ENCODE measurements around the gene TMIGD1.
"Not testable (repeated sequence)": the region's sequence is repeated elsewhere in the genome, so short reads cannot be mapped to it uniquely, and the experiment has no call there.

TMIGD1 gene

GRCh38 chr17:30344283-30345088 is 10.6 kb upstream of the TMIGD1 start:
- TF ChIP-seq CSRNP3 (CRISPR knock-in tag; IDR thresholded peaks at IDR 0.05) (no peak), GLIS3 (CRISPR knock-in tag; IDR thresholded peaks at IDR 0.05) (no peak), OSR1 (CRISPR knock-in tag; IDR thresholded peaks at IDR 0.05) (no peak)
- ATAC-seq = no peak

GRCh38 chr17:30343796-30344195 is 9.9 kb upstream of the TMIGD1 start:
- TF ChIP-seq TSHZ2 (CRISPR knock-in tag; IDR thresholded peaks at IDR 0.05) = no peak
- TF ChIP-seq ESRRG (CRISPR knock-in tag; IDR thresholded peaks at IDR 0.05) = no peak
- TF ChIP-seq TOX (CRISPR knock-in tag; IDR thresholded peaks at IDR 0.05; ENCODE audit: borderline replicate concordance) = no peak
- no peak for TF ChIP-seq CSRNP3 (CRISPR knock-in tag; IDR thresholded peaks at IDR 0.05)
- no peak for TF ChIP-seq PPARA (CRISPR knock-in tag; IDR thresholded peaks at IDR 0.05; ENCODE audit: borderline replicate concordance)
- no peak for TF ChIP-seq ZNF70 (CRISPR knock-in tag; IDR thresholded peaks at IDR 0.05)
- TF ChIP-seq ZNF565 (CRISPR knock-in tag; conservative IDR thresholded peaks at IDR 0.05; ENCODE audit: low read depth) = no peak
- TF ChIP-seq ARNTL (CRISPR knock-in tag; IDR thresholded peaks at IDR 0.05; ENCODE audit: borderline replicate concordance, low read depth) = no peak
- TF ChIP-seq ZFP3 (CRISPR knock-in tag; IDR thresholded peaks at IDR 0.05) = no peak
- no peak for TF ChIP-seq ZC3H10 (CRISPR knock-in tag; IDR thresholded peaks at IDR 0.05)
- ATAC-seq = no peak

- ATAC-seq = not testable (repeated sequence)
These were observed 9.4 kb upstream of the TMIGD1 start for GRCh38 chr17:30343244-30343643.

- no peak for ATAC-seq
- TF ChIP-seq PATZ1 (CRISPR knock-in tag; IDR thresholded peaks at IDR 0.05; ENCODE audit: borderline replicate concordance) (no peak), TCF4 (CRISPR knock-in tag; IDR thresholded peaks at IDR 0.05; ENCODE audit: borderline replicate concordance) (no peak), PPARA (CRISPR knock-in tag; IDR thresholded peaks at IDR 0.05; ENCODE audit: borderline replicate concordance) (no peak), POU6F1 (CRISPR knock-in tag; IDR thresholded peaks at IDR 0.05; ENCODE audit: borderline replicate concordance, low read depth) (no peak), OSR1 (CRISPR knock-in tag; IDR thresholded peaks at IDR 0.05) (no peak), ZFP30 (CRISPR knock-in tag; IDR thresholded peaks at IDR 0.05) (no peak), ZC3H10 (CRISPR knock-in tag; IDR thresholded peaks at IDR 0.05) (no peak), GLIS3 (CRISPR knock-in tag; IDR thresholded peaks at IDR 0.05) (no peak), ISL1 (CRISPR knock-in tag; IDR thresholded peaks at IDR 0.05) (no peak), ZNF565 (CRISPR knock-in tag; conservative IDR thresholded peaks at IDR 0.05; ENCODE audit: low read depth) (no peak), ESRRG (CRISPR knock-in tag; IDR thresholded peaks at IDR 0.05) (no peak), SNAI2 (CRISPR knock-in tag; IDR thresholded peaks at IDR 0.05) (no peak), CSRNP3 (CRISPR knock-in tag; IDR thresholded peaks at IDR 0.05) (no peak), BACH2 (CRISPR knock-in tag; IDR thresholded peaks at IDR 0.05; ENCODE audit: borderline replicate concordance) (no peak), TOX (CRISPR knock-in tag; IDR thresholded peaks at IDR 0.05; ENCODE audit: borderline replicate concordance) (no peak), CSDC2 (CRISPR knock-in tag; IDR thresholded peaks at IDR 0.05) (no peak)
These were observed 7.9 kb upstream of the TMIGD1 start for GRCh38 chr17:30341703-30342249.
